K562 (cell line): ENCODE results near the gene SDC1. TPM values are rescaled to one million over a fixed set of nuclear protein-coding genes. Genes with fewer than 3 reads are reported as not detected.
A peak's percentile ranks its signal among the peaks of the same experiment; 100 is the strongest.

Experiments
- CC2D1A ChIP-seq: fragments of 450-650 bp; IDR thresholded peaks from 2 replicates; pipeline ENCODE4 v1.6.1; 2017; ENCODE audit warnings: mild to moderate bottlenecking
- CHD1 ChIP-seq: fragments of 200-600 bp; sonication (generic); IDR thresholded peaks from one replicate; pipeline ENCODE4 v1.6.1; 2012; ENCODE audit warnings: mild to moderate bottlenecking, moderate library complexity, low read length, inconsistent platforms
- CSDE1 ChIP-seq, 2 experiments: fragments of 450-650 bp; IDR thresholded peaks; 2 replicates each; pipeline ENCODE4 v1.6.1; 2016; ENCODE audit warnings: mild to moderate bottlenecking in 1 of 2
- DACH1 ChIP-seq: fragments of 450-650 bp; IDR thresholded peaks from 2 replicates; pipeline ENCODE4 v1.6.1; 2018; ENCODE audit not compliant: partially characterized antibody
- ELF1 ChIP-seq: fragments of 200-800 bp; sonication (Bioruptor generic); IDR thresholded peaks from 2 replicates; pipeline ENCODE4 v1.6.1; 2016; ENCODE audit warnings: missing genetic modification characterization, missing compliant biosample characterization
- HMGXB4 ChIP-seq: sonication (generic); formaldehyde crosslinking; IDR thresholded peaks from 2 replicates; pipeline ENCODE4 v1.8.1; 2023; ENCODE audit warnings: mild to moderate bottlenecking, missing genetic modification reagents
- HNRNPL ChIP-seq: fragments of 200-400 bp; formaldehyde crosslinking; IDR thresholded peaks from 2 replicates; pipeline ENCODE4 v1.6.1; 2017; ENCODE audit warnings: low read depth, mild to moderate bottlenecking, low read length
- HNRNPLL ChIP-seq: fragments of 200-400 bp; formaldehyde crosslinking; IDR thresholded peaks from 2 replicates; pipeline ENCODE4 v1.6.1; 2017; ENCODE audit warnings: low read length, low read depth, mild to moderate bottlenecking; ENCODE audit not compliant: poor library complexity, severe bottlenecking
- MAZ ChIP-seq, 2 experiments: fragments of 450-650 bp in 1 of 2; sonication (generic) in 1 of 2; formaldehyde crosslinking; IDR thresholded peaks in 1 of 2; conservative IDR thresholded peaks in 1 of 2; 2 replicates each; pipeline versions ENCODE4 v1.4.0 to v1.5.0; 2020; ENCODE audit warnings: mild to moderate bottlenecking in 1 of 2, missing genetic modification reagents in 1 of 2
- RUNX1 ChIP-seq: sonication (generic); IDR thresholded peaks from 2 replicates; pipeline ENCODE4 v1.6.1; 2016; ENCODE audit warnings: antibody characterized with exemption, low read depth
- SMAD2 ChIP-seq: fragments of 150-350 bp; IDR thresholded peaks from 2 replicates; pipeline ENCODE4 v1.6.1; 2014; ENCODE audit warnings: low read depth, mild to moderate bottlenecking, low read length
- ZBTB2 ChIP-seq: fragments of 450-650 bp; IDR thresholded peaks from 2 replicates; pipeline ENCODE4 v1.6.1; 2016; ENCODE audit warnings: antibody characterized with exemption
- ZBTB5 ChIP-seq: fragments of 450-650 bp; IDR thresholded peaks from 2 replicates; pipeline ENCODE4 v1.6.1; 2017; ENCODE audit warnings: antibody characterized with exemption
- ZC3H4 ChIP-seq: sonication (generic); formaldehyde crosslinking; IDR thresholded peaks from 2 replicates; pipeline ENCODE4 v1.9.0; 2021; ENCODE audit warnings: missing genetic modification reagents, borderline replicate concordance
- ZEB2 ChIP-seq: fragments of 450-650 bp; IDR thresholded peaks from 2 replicates; pipeline ENCODE4 v1.6.1; 2016
- ZNF253 ChIP-seq: fragments of 250-450 bp; sonication (Bioruptor Pico); conservative IDR thresholded peaks from 2 replicates; pipeline ENCODE4 v1.6.1; 2021; ENCODE audit warnings: mild to moderate bottlenecking
- polyA plus RNA-seq, 8 experiments: library from polyadenylated mRNA; depleted of rRNA in 4 of 8; stranded (reverse) in 5 of 8; unstranded in 3 of 8; fragments of >200 nt; fragmentation: Nextera tagmentation in 2 of 8; fragmentation: Illumina TruSeq in 1 of 8; extraction: Ambion mirVana in 2 of 8; extraction: Trizol in 1 of 8; gene quantifications; 2 replicates each; pipeline versions ENCODE4 v1.2.1 to v1.2.3, GENCODE V29; 2011 to 2014; ENCODE audit warnings: inconsistent platforms in 1 of 8, missing spikeins in 1 of 8
- total RNA-seq, 7 experiments: library from RNA; depleted of rRNA in 6 of 7; stranded (reverse); fragments of >200 nt in 6 of 7; fragmentation: Illumina TruSeq in 2 of 7; extraction: Trizol in 2 of 7; gene quantifications; 2 replicates each; pipeline versions ENCODE4 v1.2.1 to v1.2.3, GENCODE V29; 2011 to 2021; ENCODE audit warnings: low replicate concordance in 1 of 7
- TF ChIP-seq, protein P1 (sequence below): sonication (generic); formaldehyde crosslinking; IDR thresholded peaks from 2 replicates; pipeline ENCODE4 v1.4.0; 2020; ENCODE audit warnings: mild to moderate bottlenecking, missing genetic modification reagents
- TF ChIP-seq, protein P2 (sequence below): sonication (generic); formaldehyde crosslinking; IDR thresholded peaks from 2 replicates; pipeline ENCODE4 v1.8.1; 2023; ENCODE audit warnings: mild to moderate bottlenecking, missing genetic modification reagents

The SDC1 gene
- total and polyA plus RNA-seq, 9 of the 15 experiments (the other 6 are each of a cell fraction or from before 2014, with no cell fraction given) = 0.06 to 2.7 (median 0.49) TPM

GRCh38 chr2:20241973-20242726, 17.2 kb upstream of the SDC1 start (continued):
- TF ChIP-seq ZBTB2 (no peak), CC2D1A (no peak), HMGXB4 (no peak; the same call in 1 of the 2 replicates), SMAD2 (no peak), HNRNPL (no peak), CSDE1 (IDR thresholded peaks at IDR 0.05) (no peak), ZC3H4 (CRISPR knock-in tag) (no peak), DACH1 (no peak), ELF1 (tag) (no peak), MAZ (CRISPR knock-in tag; conservative IDR thresholded peaks at IDR 0.05 in 1 of 2, IDR thresholded peaks at IDR 0.05 in 1 of 2) (peak in 1 of 2 experiments; percentile 88; a peak in 2 of 4 replicates), RUNX1 (no peak), ZNF253 (no peak), HNRNPLL (no peak), ZEB2 (no peak), ZBTB5 (no peak), CHD1 (no peak)
- TF ChIP-seq, protein P1, sequence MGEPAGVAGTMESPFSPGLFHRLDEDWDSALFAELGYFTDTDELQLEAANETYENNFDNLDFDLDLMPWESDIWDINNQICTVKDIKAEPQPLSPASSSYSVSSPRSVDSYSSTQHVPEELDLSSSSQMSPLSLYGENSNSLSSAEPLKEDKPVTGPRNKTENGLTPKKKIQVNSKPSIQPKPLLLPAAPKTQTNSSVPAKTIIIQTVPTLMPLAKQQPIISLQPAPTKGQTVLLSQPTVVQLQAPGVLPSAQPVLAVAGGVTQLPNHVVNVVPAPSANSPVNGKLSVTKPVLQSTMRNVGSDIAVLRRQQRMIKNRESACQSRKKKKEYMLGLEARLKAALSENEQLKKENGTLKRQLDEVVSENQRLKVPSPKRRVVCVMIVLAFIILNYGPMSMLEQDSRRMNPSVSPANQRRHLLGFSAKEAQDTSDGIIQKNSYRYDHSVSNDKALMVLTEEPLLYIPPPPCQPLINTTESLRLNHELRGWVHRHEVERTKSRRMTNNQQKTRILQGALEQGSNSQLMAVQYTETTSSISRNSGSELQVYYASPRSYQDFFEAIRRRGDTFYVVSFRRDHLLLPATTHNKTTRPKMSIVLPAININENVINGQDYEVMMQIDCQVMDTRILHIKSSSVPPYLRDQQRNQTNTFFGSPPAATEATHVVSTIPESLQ (CRISPR knock-in tag) = no peak
- TF ChIP-seq, protein P2, sequence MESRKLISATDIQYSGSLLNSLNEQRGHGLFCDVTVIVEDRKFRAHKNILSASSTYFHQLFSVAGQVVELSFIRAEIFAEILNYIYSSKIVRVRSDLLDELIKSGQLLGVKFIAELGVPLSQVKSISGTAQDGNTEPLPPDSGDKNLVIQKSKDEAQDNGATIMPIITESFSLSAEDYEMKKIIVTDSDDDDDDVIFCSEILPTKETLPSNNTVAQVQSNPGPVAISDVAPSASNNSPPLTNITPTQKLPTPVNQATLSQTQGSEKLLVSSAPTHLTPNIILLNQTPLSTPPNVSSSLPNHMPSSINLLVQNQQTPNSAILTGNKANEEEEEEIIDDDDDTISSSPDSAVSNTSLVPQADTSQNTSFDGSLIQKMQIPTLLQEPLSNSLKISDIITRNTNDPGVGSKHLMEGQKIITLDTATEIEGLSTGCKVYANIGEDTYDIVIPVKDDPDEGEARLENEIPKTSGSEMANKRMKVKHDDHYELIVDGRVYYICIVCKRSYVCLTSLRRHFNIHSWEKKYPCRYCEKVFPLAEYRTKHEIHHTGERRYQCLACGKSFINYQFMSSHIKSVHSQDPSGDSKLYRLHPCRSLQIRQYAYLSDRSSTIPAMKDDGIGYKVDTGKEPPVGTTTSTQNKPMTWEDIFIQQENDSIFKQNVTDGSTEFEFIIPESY = 0 out of 2 replicates have a peak, but pooled peaks have one; percentile 17
